Subcutaneous preadipocyte (primary cell): ENCODE results near the gene ANKMY1. TPM values are rescaled to one million over a fixed set of nuclear protein-coding genes. Genes with fewer than 3 reads are reported as not detected.
A peak's percentile ranks its signal among the peaks of the same experiment; 100 is the strongest.

Experiments
- small RNA-seq: library from RNA; depleted of rRNA; stranded (forward); fragments of <200 nt; gene quantifications from one replicate; pipeline ENCODE3, GENCODE V24; 2012
- total RNA-seq: library from RNA; depleted of rRNA; stranded (reverse); fragments of >200 nt; gene quantifications from 2 replicates; pipeline ENCODE4 v1.2.3, GENCODE V29; 2012

ANKMY1 gene, protein sequence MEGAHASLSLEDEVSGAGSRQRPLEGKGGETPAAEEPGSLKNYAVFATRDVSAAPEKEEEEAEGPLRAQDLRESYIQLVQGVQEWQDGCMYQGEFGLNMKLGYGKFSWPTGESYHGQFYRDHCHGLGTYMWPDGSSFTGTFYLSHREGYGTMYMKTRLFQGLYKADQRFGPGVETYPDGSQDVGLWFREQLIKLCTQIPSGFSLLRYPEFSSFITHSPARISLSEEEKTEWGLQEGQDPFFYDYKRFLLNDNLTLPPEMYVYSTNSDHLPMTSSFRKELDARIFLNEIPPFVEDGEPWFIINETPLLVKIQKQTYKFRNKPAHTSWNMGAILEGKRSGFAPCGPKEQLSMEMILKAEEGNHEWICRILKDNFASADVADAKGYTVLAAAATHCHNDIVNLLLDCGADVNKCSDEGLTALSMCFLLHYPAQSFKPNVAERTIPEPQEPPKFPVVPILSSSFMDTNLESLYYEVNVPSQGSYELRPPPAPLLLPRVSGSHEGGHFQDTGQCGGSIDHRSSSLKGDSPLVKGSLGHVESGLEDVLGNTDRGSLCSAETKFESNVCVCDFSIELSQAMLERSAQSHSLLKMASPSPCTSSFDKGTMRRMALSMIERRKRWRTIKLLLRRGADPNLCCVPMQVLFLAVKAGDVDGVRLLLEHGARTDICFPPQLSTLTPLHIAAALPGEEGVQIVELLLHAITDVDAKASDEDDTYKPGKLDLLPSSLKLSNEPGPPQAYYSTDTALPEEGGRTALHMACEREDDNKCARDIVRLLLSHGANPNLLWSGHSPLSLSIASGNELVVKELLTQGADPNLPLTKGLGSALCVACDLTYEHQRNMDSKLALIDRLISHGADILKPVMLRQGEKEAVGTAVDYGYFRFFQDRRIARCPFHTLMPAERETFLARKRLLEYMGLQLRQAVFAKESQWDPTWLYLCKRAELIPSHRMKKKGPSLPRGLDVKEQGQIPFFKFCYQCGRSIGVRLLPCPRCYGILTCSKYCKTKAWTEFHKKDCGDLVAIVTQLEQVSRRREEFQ
- total RNA-seq = 11.0 and 11.1 TPM in 2 replicates

DNA sequence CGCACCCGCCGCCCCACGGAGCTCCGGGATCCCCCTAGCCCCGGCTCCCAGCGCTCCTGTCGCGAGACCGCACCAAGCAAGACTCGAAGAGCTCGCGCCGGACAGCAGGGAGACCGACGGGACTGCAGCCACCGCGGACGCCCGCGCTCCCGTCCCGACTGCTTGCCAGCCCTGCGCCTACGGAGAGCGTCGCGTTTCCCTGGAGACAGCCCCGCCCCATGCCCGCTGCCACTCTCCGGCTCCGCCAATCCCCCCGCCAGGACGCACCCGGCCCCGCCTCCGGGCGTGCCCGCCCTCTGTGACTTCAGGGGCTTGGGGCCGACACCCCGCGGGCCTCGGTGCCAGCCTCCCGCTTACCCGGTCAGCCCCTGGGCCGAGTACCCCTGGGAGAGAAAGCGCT lies at the start of gene ANKMY1:
Gene ANKMY1, minus strand, starts transcription at position 181 of the 400 bp plus-strand sequence. CDS start 653 bp downstream, outside the sequence.

DNA sequence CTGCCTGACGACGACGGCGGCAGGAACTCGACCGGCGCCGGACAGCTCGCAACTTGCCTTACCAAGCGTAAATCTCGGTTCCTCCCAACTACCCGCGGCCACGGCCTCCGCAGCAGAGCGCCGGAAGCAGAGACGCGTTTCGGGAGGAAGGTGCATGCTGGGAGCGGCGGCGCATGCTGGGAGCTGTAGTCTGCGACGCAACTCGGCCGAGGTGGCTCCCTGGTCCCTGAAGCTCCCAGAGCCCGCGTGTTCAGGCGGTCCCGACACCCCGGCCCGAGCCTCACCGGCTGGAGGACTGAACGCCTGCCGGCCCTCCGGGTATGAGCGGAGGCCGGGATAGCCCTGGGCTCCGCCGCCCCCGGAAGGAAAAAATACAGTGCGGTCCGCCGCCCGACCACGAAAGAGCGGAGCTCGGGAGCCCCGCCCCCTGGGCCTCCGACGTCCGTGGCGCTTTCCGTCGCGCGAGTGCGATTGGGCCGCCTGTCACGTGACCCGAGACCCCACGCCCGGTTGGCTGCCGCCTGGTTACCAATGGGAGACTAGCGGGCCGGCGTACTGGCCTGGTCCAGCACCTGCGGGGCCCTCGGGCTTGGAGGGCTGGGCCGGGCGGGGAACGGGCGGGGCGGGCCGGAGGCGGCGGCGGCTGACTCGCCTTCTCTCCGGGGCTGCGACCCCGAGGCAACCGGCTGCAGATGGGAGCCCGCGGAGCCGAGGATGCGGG lies 28.6 kb upstream of the ANKMY1 start, which contains the start of gene CAPN10:
Gene CAPN10, plus strand, starts transcription at position 537 of the 721 bp plus-strand sequence. Its CDS starts 178 bp downstream, at position 715.

DNA sequence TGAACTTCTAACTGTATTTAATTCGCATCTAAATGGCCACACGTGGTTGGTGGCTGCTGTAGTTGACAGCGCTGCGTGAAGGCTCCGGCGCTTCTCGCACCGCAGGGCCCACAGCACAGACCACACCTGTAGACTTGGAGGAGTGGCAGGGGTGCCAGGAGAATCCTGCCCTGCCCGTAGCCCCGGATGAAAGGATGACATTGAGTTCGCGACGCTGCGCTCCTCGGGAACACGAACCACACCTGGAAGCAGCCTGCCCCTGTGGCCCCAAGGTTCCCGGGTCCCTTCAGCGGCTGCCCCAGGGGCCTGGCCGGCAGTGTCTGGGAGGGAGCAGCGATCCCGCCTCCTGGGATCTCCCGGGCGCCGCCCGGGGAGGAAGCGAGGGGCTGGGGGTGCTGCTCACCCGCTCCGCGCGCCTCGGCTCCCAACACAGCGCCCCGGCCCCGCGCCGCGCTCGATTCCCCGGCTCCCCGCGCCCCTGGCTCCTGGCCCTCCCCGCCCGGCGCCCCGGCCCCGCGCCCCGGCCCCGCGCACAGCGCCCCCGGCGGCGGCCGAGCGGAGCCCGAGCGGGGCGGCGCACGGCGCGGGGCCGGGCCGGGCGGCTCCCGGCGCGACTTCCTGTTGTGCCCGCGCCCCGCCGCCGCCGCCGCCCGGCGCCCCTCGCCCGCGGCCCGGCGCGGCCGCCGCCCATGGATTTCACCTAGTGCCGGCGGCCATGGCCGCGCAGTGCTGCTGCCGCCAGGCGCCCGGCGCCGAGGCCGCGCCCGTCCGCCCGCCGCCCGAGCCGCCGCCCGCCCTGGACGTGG lies 10.3 kb upstream of the ANKMY1 start, which contains the start of gene RNPEPL1:
Gene RNPEPL1, plus strand, starts transcription at position 613 of the 806 bp plus-strand sequence. Its CDS starts 103 bp downstream, at position 716.

DNA sequence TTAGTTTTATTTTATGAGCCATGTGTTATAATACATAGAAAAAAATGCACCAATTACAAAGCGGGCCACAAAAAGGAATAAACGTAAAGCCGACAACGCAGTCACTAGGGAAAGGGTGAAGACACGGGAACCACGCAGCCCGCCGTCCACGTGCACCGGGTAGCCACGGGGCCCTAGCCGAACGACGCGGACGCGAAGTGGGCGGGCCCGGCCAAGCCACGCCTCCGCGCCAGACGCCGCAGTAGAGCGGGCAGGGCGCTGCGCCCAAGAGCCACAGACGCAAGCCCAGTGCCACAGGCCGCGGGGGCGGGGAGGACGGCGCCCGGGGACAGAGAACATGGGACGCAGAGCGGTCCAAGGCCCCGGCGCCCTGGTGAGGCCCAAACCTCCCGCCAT lies 2.3 kb upstream of the ANKMY1 start, which contains the start of gene DUSP28:
Gene DUSP28, plus strand, starts transcription at position 274 of the 396 bp plus-strand sequence. CDS start 328 bp downstream, outside the sequence.

DNA sequence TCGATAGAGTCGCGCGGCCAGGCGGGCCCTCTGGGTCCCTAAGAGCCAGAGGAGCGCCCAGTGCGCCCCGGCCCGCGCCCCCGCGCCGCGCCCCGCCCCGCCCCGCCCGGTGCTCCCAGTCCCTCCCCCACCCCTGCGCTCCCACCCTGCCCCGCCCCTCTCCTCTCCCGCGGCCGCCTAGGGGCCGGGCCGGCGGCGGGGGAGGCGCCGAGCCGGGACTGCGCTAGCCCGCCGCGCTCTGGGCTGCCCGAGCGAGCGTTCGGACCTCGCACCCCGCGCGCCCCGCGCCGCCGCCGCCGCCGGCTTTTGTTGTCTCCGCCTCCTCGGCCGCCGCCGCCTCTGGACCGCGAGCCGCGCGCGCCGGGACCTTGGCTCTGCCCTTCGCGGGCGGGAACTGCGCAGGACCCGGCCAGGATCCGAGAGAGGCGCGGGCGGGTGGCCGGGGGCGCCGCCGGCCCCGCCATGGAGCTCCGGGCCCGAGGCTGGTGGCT lies 122.3 kb downstream of the ANKMY1 start, which contains the start of gene GPC1:
Gene GPC1, plus strand, starts transcription at position 207 of the 491 bp plus-strand sequence. Its CDS starts 256 bp downstream, at position 463.

Small RNAs within 50 kb of the gene (small RNA-seq; reads per million reads assigned to genes)
- 25.7 reads per million, percentile 97 among the genes with 10 or more reads in this experiment for gene MIR149

Other genes starting within 250 kb of the ANKMY1 start
- 87.6 and 88.9 TPM in 2 replicates for gene GPC1, start 122.3 kb downstream of the ANKMY1 start, total RNA-seq
- gene DUSP28, start 2.4 kb upstream of the ANKMY1 start, total RNA-seq = 2.9 and 3.7 TPM in 2 replicates
- 10.7 and 11.1 TPM in 2 replicates for gene RNPEPL1, start 10.5 kb upstream of the ANKMY1 start, total RNA-seq
- gene CAPN10, start 28.7 kb upstream of the ANKMY1 start, total RNA-seq = 15.8 and 24.2 TPM in 2 replicates
- gene GPR35, start 67.5 kb upstream of the ANKMY1 start, total RNA-seq = under 0.01 and 0.20 TPM in 2 replicates
- gene AQP12B, start 124.9 kb upstream of the ANKMY1 start, total RNA-seq = not detected in 2 replicates
- gene AQP12A, start 133.9 kb upstream of the ANKMY1 start, total RNA-seq = not detected in 2 replicates